ENCODE measurements around the gene HOXA9.

The HOXA9 gene

DNA sequence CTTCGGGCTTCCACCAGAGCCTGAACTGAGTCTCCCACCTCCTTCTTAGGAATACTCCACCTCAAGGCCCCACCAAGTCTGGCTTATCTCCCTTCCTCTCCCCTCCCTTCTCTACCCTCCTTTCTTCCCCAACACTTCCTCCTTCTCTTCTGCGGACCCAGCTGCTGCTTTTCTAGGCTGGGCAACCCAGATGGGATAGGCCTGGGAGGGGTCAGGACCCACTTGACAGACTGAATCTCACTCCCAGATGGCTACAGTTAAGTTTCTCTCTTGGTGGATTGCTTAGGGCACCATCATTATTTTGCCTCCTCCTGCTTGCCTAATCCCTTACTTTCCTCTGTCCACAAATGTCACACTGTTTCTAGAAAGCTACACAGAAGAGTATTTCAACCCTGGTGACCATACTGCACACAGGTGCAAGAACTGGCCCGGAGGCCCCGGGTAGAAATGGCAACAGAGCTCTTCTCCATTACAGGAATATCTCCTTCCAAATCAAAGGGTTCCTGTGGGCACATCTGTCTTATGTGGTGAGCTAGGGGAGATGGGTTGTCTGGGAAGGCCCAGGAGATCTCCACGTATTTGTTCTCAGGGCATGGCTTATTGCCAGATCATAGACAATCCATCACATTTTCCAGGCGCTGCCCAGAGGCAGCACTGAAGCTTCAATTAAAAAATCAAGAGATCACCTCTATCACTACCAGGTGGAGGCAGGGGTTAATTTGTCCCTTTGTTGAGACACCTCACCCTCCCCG is 24.8 kb upstream of the HOXA9 start:
- in situ Hi-C loops (cut with HindIII; ENCODE audit: low sequenced_read_pairs) = no loop called here

GRCh38 chr7:27189295-27189996 is 24.1 kb upstream of the HOXA9 start:
- in situ Hi-C loops (cut with HindIII; ENCODE audit: low sequenced_read_pairs) = no loop called here

- in situ Hi-C loops (cut with HindIII; ENCODE audit: low sequenced_read_pairs) = no loop called here
These were observed 23.3 kb upstream of the HOXA9 start for GRCh38 chr7:27188386-27189294.

- in situ Hi-C loops (cut with HindIII; ENCODE audit: low sequenced_read_pairs) = no loop called here
These were observed 22.4 kb upstream of the HOXA9 start for GRCh38 chr7:27187475-27188385.

DNA sequence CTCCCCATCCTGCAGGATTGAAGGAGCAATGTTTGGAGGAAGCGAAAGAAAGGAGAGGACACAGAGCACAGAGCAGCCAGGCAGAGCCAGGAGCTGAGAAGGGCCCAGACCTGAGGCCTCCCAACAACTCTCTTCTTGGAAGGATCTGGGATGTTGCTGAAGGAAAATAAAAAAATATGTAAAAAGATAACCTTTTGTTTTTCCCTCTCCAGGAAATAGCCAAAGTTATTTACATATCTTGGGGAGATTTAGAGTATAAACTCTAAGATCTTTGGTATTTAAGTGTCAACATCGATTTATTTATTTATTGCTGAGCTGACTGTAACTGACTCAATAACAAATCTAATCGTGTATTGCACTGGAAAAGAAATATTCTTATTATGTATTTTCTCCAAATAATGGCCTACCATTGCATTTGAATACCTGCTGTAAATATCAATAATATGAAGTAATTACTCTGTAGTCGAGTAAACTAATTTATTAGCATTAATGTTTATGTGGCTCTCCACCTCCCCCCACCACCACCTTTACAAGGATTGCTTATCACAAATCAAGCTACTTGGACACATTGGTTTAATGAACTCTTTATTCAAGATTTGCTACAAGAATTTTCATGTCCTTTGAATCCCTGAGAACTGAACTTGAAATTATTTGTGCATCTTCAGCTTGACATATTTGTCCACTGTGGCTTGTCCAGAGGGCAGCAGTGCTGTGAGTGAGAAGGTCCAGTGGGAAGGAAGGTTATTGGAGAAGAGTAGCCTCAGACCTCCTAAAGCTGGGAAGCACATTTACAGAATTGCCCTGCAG is 21.5 kb upstream of the HOXA9 start:
- in situ Hi-C loops (cut with HindIII; ENCODE audit: low sequenced_read_pairs) = no loop called here

DNA sequence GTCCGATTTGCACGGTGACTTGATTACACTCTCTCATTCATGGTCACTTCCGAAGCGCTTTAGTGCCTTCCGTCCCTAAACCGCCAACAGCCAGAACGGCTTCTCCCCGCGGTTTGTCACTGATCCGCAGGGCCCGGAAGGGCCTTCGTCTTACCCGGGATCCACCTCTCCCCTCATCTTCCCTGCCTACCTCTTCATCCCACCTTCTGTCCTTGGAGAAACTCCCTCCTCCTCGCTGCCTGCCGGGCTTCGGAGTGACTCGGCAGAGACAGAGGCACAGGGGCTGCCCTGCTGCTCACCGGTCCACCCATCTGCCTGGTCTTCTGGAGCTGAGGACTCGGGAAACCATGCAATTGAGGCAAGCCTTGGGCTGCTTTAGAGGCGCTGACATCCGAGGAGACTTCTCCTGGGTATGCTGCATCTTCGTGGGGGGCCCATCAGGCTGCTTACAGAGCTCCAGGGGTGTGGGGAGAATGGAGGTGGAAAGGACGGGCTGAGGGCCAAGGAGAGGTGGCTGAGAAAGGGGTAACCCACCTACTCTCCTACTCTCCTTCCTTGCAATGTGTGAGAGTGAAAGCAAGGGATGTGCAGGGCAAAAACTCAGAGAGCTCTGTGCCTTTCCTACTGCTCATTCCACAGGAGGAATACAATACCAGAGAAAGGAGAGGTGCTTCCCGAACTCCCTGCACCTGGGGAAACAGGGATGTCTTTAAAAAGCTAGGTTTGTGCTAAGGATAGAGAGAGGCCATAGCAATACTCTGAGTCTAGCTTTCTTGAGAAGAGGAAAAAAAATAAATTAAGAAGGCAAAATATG is 20.7 kb upstream of the HOXA9 start:
- in situ Hi-C loops (cut with HindIII; ENCODE audit: low sequenced_read_pairs) = no loop called here

DNA sequence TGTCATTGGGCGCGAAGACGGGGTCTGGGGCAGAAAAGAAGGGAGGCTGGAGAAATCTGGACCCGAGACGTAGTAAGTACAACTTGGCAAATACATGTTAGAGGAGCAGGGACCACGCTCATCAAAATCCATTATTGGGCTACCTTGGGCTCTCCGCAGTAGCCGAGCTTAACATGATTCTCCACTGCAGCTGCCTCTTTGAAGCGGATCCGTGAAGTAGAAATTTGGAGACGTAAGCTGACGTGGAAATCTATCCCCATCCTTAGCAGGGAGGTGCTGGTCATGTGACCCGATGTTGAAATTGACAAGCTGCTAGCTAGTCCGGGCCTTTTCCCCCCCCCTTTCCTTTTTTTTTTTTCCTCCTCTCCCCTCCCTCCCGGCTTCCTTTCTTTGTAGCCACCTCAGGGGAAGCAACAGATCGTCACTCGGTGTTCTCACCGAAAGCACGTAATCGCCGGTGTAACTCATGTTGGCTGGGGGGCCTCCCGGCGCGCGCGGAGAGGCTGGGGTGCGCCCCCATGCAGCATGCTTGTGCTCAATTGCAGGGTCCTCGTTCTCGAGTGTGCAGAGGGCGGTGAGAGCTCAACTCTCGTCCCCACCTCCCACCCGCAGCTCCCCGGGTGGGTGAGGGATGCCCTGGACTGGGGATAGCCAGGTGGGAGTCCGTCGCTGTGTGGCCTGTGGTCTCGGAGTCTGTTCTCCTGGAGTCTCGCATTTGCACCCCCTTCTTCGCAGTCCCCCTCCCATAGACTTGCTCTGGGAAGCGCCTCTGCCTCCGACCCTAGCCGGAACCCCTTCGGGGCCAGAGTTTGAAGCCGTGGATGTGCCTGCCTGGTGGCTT is 19.9 kb upstream of the HOXA9 start, which contains the start of gene HOXA11:
TSS of gene HOXA11 (minus strand) at position 220 of the 841 bp plus-strand sequence. CDS start at position 132, 88 bp downstream.
- in situ Hi-C loops (cut with HindIII; ENCODE audit: low sequenced_read_pairs) = no loop called here

DNA sequence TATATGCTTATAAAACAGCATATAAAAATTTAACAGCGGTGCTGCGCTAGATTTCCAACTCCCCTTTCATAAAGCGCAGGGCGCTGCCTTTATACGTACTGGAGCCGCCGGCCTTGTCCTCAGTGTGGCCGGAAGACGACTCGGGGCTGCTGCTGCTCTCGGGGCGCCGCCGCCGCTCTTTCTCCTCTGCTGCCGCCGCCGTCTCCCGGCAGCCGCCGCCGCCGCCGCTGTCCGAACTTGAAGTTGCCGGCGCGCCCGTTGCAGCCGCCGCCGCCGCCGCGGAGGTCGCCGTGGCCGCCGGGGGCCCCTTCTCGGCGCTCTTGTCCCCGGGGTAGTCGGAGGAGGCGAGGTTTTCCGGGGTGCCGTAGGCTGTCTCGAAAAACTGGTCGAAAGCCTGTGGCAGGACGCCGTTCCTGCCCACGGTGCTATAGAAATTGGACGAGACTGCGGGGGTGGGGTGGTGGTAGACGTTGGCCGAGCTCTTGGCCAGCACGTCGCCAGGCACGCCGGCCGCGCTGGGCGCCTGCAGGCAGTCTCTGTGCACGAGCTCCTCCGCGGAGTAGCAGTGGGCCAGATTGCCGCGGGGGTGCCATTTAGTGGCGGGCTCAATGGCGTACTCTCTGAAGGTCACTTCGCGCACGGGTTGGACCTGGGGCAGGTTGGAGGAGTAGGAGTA is 19.1 kb upstream of the HOXA9 start:
- in situ Hi-C loops (cut with HindIII; ENCODE audit: low sequenced_read_pairs) = no loop called here

DNA sequence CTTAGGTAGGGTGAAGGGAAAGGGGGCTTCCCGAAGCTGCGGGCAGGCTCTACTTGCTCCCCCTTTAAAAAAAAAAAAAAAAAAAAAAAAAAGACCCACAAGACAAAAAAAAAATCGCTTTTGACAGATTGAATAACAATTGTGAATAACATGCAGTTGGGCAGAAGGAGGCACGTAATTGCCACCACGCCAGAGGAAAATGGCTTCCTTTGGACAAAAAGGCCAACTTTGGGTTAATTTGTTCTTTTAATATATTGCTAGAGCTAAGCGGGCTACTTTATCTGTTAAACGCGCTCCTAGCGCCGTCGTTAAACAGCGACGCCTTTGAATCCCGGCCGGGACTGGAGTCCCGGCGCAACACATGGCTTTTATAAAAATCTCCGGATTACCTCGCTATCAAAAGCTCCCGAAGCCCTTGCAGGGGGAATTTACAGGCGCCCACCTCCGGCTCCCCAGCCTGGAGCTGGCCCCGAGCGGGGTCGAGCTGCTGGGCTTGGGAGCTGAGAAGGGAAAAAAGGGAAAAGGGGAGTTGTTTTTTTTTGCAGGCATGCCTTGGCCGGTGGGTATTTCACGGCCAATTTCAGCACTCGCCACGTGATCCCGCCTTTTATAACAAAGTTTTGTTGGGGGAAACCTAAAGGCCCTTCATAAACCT is 18.5 kb upstream of the HOXA9 start:
- in situ Hi-C loops (cut with HindIII; ENCODE audit: low sequenced_read_pairs) = no loop called here

DNA sequence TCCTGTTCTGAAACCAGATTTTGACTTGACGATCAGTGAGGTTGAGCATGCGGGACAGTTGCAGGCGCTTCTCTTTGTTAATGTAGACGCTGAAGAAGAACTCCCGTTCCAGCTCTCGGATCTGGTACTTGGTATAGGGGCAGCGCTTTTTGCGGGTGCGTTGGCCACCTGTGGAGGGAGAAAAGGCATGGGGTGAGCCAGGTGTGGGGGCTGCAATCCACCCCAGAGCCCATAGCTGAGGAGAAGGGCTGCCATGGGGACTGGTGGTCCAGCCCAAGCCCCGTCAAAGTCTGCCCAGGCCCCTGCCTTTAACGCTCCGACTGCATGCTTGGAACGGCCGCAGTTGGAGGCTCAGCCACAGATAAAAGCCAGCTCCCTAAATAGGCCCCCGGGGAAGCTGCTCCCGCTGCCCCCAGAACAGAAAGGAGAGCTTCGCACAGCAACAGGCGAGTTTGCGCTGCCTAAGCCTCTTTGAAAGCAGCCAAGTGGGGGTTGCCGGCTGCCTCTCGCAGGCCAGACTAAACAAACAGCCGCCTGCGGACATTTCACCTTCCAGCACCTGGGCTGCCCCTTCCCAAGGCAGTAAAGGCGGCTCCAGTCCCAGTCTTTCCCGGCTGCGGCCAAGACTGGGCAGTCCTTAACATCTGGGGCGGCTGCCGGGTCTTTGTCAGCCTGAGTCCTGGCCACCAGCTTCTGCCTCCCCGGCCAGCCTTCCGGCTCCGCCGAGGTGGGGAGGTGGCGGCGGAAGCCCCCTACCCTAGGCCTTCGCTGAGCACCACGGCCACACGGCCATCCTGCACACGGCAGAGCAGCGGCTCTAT is 17.7 kb upstream of the HOXA9 start:
- in situ Hi-C loops (cut with HindIII; ENCODE audit: low sequenced_read_pairs) = no loop called here

DNA sequence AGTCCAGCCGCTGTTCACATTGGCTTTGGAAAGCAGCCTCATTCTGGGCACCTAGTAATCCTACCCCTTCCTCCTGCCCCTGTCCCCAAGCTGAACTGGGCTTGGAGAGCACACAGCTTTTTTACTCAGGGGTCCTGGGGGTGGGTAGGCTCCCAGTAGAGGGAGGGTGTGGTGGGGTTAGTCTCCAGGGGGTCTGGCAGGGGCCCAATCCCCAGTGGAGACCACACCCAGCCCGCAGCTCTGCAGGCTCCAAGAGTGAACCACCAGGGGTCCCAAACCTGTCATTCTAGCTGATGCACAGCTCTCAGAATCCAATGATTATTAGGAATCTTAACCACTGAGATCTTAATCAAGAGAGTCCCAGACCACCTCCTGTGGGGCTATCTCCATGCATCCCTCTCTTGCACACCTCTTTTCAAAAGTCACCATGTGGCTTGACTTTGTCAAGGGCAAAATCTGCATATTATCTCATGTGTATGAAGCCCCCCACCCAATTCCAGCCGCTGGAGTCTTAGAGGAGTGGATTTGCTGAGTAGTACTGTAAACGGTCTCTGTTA is 17.0 kb upstream of the HOXA9 start:
- in situ Hi-C loops (cut with HindIII; ENCODE audit: low sequenced_read_pairs) = no loop called here

DNA sequence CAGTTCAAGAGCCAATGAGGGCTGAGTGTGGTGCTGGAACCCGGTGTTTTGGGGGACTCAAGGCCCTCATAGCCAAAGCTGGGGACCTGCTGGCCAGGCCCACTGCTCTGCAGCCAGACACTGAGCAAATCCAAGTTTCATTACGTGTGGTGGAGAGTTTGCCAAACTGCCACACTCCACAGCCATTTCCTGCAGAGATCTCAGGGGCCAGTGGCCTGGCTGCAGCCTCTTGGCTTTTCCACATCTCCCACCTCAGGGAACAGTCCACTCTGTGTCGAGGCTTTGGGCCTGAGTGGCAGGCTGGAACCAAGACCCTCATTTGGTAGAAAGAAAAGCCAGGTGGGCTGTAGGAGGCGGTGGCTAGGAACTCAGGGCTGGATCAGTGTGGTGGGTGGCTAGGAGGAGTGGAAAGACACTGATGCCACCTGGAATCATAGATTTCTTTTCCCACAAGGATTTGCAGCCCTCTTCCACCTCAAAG is 16.5 kb upstream of the HOXA9 start:
- in situ Hi-C loops (cut with HindIII; ENCODE audit: low sequenced_read_pairs) = no loop called here

GRCh38 chr7:27180431-27181420 is 15.4 kb upstream of the HOXA9 start:
- in situ Hi-C loops (cut with HindIII; ENCODE audit: low sequenced_read_pairs) = no loop called here

Data from endothelial cell of hepatic sinusoid (primary cell).